Liver (tissue), 9 donors: ENCODE results near the gene LRRC7. TPM values are rescaled to one million over a fixed set of nuclear protein-coding genes. Genes with fewer than 3 reads are reported as not detected.

Experiments used
- DNase-seq: peaks from one replicate; pipeline ENCODE4 v3.0.0-alpha.2; 2017; ENCODE audit warnings: low spot score
- H3K27ac ChIP-seq, 2 donors: one replicate each; pipeline ENCODE4 v1.7.0; 2013; ENCODE audit warnings: inconsistent platforms in 2 of 2, low read length in 2 of 2, control low read depth in 1 of 2, low read depth in 1 of 2, mild to moderate bottlenecking in 1 of 2
- H3K27me3 ChIP-seq, 4 donors: one replicate each; pipeline versions ENCODE4 v1.6.1 to v1.7.0; 2013; ENCODE audit warnings: low read length in 3 of 4, inconsistent platforms in 1 of 4, mild to moderate bottlenecking in 1 of 4, moderate library complexity in 1 of 4; ENCODE audit not compliant: control insufficient read depth in 4 of 4, insufficient read depth in 4 of 4
- H3K36me3 ChIP-seq, 4 donors: one replicate each; pipeline versions ENCODE4 v1.6.1 to v1.7.0; 2013; ENCODE audit warnings: low read length in 3 of 4, mild to moderate bottlenecking in 3 of 4, low read depth in 1 of 4, moderate library complexity in 1 of 4; ENCODE audit not compliant: control insufficient read depth in 4 of 4, insufficient read depth in 3 of 4
- H3K4me1 ChIP-seq, 4 donors: one replicate each; pipeline versions ENCODE4 v1.6.1 to v1.7.0; 2013; ENCODE audit warnings: low read length in 3 of 4, mild to moderate bottlenecking in 3 of 4, moderate library complexity in 1 of 4; ENCODE audit not compliant: control insufficient read depth in 4 of 4, insufficient read depth in 4 of 4
- H3K4me3 ChIP-seq, 3 donors: one replicate each; pipeline versions ENCODE4 v1.6.1 to v1.7.0; 2013; ENCODE audit warnings: low read length in 3 of 3, control low read depth in 1 of 3, low read depth in 1 of 3, mild to moderate bottlenecking in 1 of 3
- H3K9ac ChIP-seq, 2 donors: one replicate each; pipeline ENCODE4 v1.7.0; 2013; ENCODE audit warnings: low read length in 2 of 2, mild to moderate bottlenecking in 2 of 2, moderate library complexity in 2 of 2, control low read depth in 1 of 2, low read depth in 1 of 2
- H3K9me3 ChIP-seq, 4 donors: one replicate each; pipeline versions ENCODE4 v1.6.1 to v1.7.0; 2013; ENCODE audit warnings: low read length in 3 of 4; ENCODE audit not compliant: control insufficient read depth in 4 of 4
- EGR1 ChIP-seq, 2 donors: IDR thresholded peaks; 2 replicates each; pipeline ENCODE4 v1.6.1; 2016 to 2018; ENCODE audit warnings: antibody characterized with exemption in 2 of 2, low read depth in 2 of 2
- FOXA2 ChIP-seq: IDR thresholded peaks from 2 replicates; pipeline ENCODE4 v1.6.1; 2016; ENCODE audit warnings: antibody characterized with exemption
- HNF4A ChIP-seq, 2 donors: conservative IDR thresholded peaks; 2 replicates each; pipeline ENCODE4 v1.6.1; 2016; ENCODE audit warnings: antibody characterized with exemption in 2 of 2, mild to moderate bottlenecking in 2 of 2
- JUND ChIP-seq, 2 donors: IDR thresholded peaks; 2 replicates each; pipeline ENCODE4 v1.6.1; 2016; ENCODE audit warnings: antibody characterized with exemption in 2 of 2
- RXRA ChIP-seq, 2 donors: IDR thresholded peaks; 2 replicates each; pipeline ENCODE4 v1.6.1; 2017 to 2018; ENCODE audit warnings: antibody characterized with exemption in 2 of 2, mild to moderate bottlenecking in 1 of 2
- TAF1 ChIP-seq: conservative IDR thresholded peaks from 2 replicates; pipeline ENCODE4 v1.6.1; 2016; ENCODE audit warnings: antibody characterized with exemption, mild to moderate bottlenecking
- YY1 ChIP-seq: IDR thresholded peaks from 2 replicates; pipeline ENCODE4 v1.6.1; 2016; ENCODE audit warnings: antibody characterized with exemption, mild to moderate bottlenecking
- WGBS: extraction: QIAGEN DNeasy Blood & Tissue Kit; methylation state at CpG from one replicate; pipeline ENCODE4 v1.1.7; 2013; 5-methylcytosine and 5-hydroxymethylcytosine counted together
- polyA plus RNA-seq, 2 donors: library from polyadenylated mRNA; stranded (reverse) in 1 of 2; unstranded in 1 of 2; fragments of 200-250 nt in 1 of 2; fragments of >200 nt in 1 of 2; fragmentation: Nextera tagmentation in 1 of 2; extraction: Ambion mirVana in 1 of 2; gene quantifications; one replicate each; pipeline versions ENCODE4 v1.2.1 to v1.2.3, GENCODE V29; 2013 to 2015
- total RNA-seq, 2 donors: library from RNA; depleted of rRNA; stranded (reverse); fragments of >200 nt; gene quantifications; one replicate each; pipeline ENCODE4 v1.2.3, GENCODE V29; 2014
- TF ChIP-seq, protein P1 (sequence below): IDR thresholded peaks from 2 replicates; pipeline ENCODE4 v1.6.1; 2016; ENCODE audit warnings: antibody characterized with exemption
- TF ChIP-seq, protein P2 (sequence below): IDR thresholded peaks from 2 replicates; pipeline ENCODE4 v1.6.1; 2016; ENCODE audit warnings: antibody characterized with exemption
- TF ChIP-seq, protein P3 (sequence below): IDR thresholded peaks from 2 replicates; pipeline ENCODE4 v1.6.1; 2016; ENCODE audit warnings: antibody characterized with exemption, mild to moderate bottlenecking
- TF ChIP-seq, protein P4 (sequence below): fragments of 150-350 bp; IDR thresholded peaks from 2 replicates; pipeline ENCODE4 v1.5.1; 2017; ENCODE audit warnings: improper control_type of control experiment, low read depth, low read length; ENCODE audit not compliant: missing input control
- donor health status: healthy.
- donor health status: healthy.
- donor health status: healthy.
- donor health status: healthy.
- donor health status: healthy.

Gene LRRC7
- total and polyA plus RNA-seq, 4 donors, result 0.08 to 1.1 (median 0.67) TPM

DNA sequence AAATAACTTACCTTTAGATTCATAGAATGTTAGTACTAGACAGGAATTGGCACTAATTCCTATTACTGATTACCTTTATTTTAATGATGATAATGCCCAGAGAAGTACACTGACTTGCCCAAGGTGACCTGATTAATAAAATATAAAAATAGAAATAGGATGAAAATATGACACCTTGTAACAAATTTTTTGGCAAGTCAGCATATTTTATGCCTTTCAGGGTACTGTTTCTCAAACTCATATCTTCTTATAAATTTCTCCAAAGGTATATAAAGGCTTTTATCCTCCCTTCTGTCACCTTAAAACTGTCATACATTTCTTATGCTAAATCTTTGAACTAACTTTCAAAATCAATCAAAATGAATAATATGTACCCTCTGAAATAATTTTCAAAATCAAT lies 466.2 kb downstream of the LRRC7 start:
- Histone ChIP-seq H3K27me3 (no peaks in the 10 kb centered on the region), H3K27ac (no peak overlapping the region), H3K4me1 (no peaks in the 10 kb centered on the region), H3K36me3 (no peaks in the 10 kb centered on the region), H3K9ac (no peak overlapping the region), H3K9me3 (no peaks in the 10 kb centered on the region), H3K4me3 (no peak overlapping the region)
- DNase-seq, result no peak
- TF ChIP-seq JUND (IDR thresholded peaks at IDR 0.05) (no peak), FOXA2 (no peak), RXRA (IDR thresholded peaks at IDR 0.05) (no peak), TAF1 (no peak), HNF4A (conservative IDR thresholded peaks at IDR 0.05) (no peak), EGR1 (IDR thresholded peaks at IDR 0.05; ENCODE audit: low read depth in 2 of 2) (no peak), YY1 (no peak)
- TF ChIP-seq, protein P1, sequence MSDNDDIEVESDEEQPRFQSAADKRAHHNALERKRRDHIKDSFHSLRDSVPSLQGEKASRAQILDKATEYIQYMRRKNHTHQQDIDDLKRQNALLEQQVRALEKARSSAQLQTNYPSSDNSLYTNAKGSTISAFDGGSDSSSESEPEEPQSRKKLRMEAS, result no peak
- TF ChIP-seq, protein P2, sequence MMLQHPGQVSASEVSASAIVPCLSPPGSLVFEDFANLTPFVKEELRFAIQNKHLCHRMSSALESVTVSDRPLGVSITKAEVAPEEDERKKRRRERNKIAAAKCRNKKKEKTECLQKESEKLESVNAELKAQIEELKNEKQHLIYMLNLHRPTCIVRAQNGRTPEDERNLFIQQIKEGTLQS, result no peak
- TF ChIP-seq, protein P3, sequence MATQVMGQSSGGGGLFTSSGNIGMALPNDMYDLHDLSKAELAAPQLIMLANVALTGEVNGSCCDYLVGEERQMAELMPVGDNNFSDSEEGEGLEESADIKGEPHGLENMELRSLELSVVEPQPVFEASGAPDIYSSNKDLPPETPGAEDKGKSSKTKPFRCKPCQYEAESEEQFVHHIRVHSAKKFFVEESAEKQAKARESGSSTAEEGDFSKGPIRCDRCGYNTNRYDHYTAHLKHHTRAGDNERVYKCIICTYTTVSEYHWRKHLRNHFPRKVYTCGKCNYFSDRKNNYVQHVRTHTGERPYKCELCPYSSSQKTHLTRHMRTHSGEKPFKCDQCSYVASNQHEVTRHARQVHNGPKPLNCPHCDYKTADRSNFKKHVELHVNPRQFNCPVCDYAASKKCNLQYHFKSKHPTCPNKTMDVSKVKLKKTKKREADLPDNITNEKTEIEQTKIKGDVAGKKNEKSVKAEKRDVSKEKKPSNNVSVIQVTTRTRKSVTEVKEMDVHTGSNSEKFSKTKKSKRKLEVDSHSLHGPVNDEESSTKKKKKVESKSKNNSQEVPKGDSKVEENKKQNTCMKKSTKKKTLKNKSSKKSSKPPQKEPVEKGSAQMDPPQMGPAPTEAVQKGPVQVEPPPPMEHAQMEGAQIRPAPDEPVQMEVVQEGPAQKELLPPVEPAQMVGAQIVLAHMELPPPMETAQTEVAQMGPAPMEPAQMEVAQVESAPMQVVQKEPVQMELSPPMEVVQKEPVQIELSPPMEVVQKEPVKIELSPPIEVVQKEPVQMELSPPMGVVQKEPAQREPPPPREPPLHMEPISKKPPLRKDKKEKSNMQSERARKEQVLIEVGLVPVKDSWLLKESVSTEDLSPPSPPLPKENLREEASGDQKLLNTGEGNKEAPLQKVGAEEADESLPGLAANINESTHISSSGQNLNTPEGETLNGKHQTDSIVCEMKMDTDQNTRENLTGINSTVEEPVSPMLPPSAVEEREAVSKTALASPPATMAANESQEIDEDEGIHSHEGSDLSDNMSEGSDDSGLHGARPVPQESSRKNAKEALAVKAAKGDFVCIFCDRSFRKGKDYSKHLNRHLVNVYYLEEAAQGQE, result no peak
- TF ChIP-seq, protein P4, sequence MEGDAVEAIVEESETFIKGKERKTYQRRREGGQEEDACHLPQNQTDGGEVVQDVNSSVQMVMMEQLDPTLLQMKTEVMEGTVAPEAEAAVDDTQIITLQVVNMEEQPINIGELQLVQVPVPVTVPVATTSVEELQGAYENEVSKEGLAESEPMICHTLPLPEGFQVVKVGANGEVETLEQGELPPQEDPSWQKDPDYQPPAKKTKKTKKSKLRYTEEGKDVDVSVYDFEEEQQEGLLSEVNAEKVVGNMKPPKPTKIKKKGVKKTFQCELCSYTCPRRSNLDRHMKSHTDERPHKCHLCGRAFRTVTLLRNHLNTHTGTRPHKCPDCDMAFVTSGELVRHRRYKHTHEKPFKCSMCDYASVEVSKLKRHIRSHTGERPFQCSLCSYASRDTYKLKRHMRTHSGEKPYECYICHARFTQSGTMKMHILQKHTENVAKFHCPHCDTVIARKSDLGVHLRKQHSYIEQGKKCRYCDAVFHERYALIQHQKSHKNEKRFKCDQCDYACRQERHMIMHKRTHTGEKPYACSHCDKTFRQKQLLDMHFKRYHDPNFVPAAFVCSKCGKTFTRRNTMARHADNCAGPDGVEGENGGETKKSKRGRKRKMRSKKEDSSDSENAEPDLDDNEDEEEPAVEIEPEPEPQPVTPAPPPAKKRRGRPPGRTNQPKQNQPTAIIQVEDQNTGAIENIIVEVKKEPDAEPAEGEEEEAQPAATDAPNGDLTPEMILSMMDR, result no peak

DNA sequence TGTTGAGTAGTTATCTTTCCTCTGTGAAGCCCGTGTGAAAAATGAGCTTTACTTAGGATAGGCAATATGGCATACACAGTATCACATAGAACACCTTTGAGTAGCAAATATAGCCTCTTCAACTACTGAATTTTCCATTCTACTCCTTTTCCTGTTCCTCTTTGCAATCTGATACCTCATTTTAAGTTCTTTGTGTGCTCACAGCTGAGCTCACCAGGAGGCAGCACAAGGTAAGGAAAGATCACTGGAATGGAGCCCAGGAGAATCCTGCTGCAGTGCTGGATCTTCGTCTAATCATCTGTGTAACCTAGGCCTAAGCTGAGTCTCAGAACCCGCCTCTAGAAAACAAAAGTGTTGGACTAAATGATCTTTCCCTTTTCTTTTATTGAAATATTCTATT lies 466.7 kb downstream of the LRRC7 start:
- Histone ChIP-seq H3K9ac (no peak overlapping the region), H3K9me3 (no peaks in the 10 kb centered on the region), H3K27me3 (no peaks in the 10 kb centered on the region), H3K4me1 (no peaks in the 10 kb centered on the region), H3K27ac (no peak overlapping the region), H3K36me3 (no peaks in the 10 kb centered on the region), H3K4me3 (no peak overlapping the region)
- 36% methylated on average over 3 of the region's 3 CpGs for WGBS
- TF ChIP-seq, protein P4, result no peak
- TF ChIP-seq, protein P3, result no peak
- TF ChIP-seq YY1, result no peak
- TF ChIP-seq EGR1 (IDR thresholded peaks at IDR 0.05; ENCODE audit: low read depth in 2 of 2), result no peak
- no peak for TF ChIP-seq JUND (IDR thresholded peaks at IDR 0.05)
- TF ChIP-seq, protein P1, result no peak
- DNase-seq, result no peak
